Stimulated activated naive B cell treated with anti-CD40 and anti-IgM and Interleukin-4, amounts not matched to agents 10 μg/mL and 1 μg/mL and 100 μg/mL, for 72 hours (primary cell): ENCODE results near the gene PSMD6.
A peak's percentile ranks its signal among the peaks of the same experiment; 100 is the strongest.

Experiments used
- ATAC-seq, 2 donors: fragments of 150-1000 bp; cut with Tn5 transposase; replicated peaks; 2 replicates each; pipeline ENCODE4 v1.10.0; 2021; ENCODE audit warnings: moderate library complexity in 1 of 2
- DNase-seq: peaks from one replicate; pipeline ENCODE4 v3.0.0; 2021
- H3K27ac Mint-ChIP-seq: one replicate; pipeline ENCODE4 v1.8.0; 2022; ENCODE audit warnings: mild to moderate bottlenecking, mixed read lengths
- H3K27me3 Mint-ChIP-seq, 2 donors: one replicate each; pipeline ENCODE4 v1.8.0; 2022; ENCODE audit warnings: mixed read lengths in 2 of 2
- H3K36me3 Mint-ChIP-seq, 2 donors: one replicate each; pipeline ENCODE4 v1.8.0; 2022; ENCODE audit warnings: mixed read lengths in 2 of 2, mild to moderate bottlenecking in 1 of 2
- H3K4me1 Mint-ChIP-seq, 2 donors: one replicate each; pipeline ENCODE4 v1.8.0; 2022; ENCODE audit warnings: mixed read lengths in 2 of 2, mild to moderate bottlenecking in 1 of 2
- H3K4me3 Mint-ChIP-seq, 2 donors: one replicate each; pipeline ENCODE4 v1.8.0; 2022; ENCODE audit warnings: mild to moderate bottlenecking in 2 of 2, mixed read lengths in 2 of 2, moderate library complexity in 1 of 2
- H3K9me3 Mint-ChIP-seq, 2 donors: one replicate each; pipeline ENCODE4 v1.8.0; 2022; ENCODE audit warnings: mixed read lengths in 2 of 2, mild to moderate bottlenecking in 1 of 2

PSMD6 gene

GRCh38 chr3:64031540-64032508 is 8.5 kb upstream of the PSMD6 start:
- Mint-ChIP-seq H3K36me3 (peaks cover 0 to 8% of the 10 kb centered on the region in 2 donors), H3K9me3 (peaks cover 6 to 7% of the 10 kb centered on the region in 2 donors), H3K27me3 (peaks cover 36 to 39% of the 10 kb centered on the region in 2 donors), H3K4me3 (no peak overlapping the region), H3K27ac (no peak overlapping the region), H3K4me1 (peaks cover 6% of the 10 kb centered on the region in 2 donors)
- ATAC-seq (no peak), DNase-seq (no peak)

DNA sequence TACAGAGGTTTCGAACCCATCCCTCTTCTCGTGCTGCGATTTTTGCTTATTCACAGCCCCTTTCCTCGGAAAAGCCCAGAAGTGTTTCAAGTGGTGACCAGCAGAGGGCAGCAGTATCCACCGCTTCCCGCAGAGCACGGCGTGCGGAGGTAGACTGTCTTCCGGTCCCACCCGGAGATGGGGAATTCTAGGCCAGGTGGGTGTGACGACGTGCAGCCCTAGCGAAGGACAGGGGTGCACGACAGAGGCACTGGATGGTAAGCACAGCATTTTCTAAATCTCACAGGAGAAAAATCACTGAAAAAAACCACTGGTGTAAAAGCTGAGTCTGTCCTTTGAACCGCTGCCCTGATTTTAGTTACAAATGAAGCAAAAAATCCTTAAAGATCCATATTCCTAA is 7.4 kb upstream of the PSMD6 start:
- peaks cover 36 to 39% of the 10 kb centered on the region in 2 donors for H3K27me3 Mint-ChIP-seq
- peaks cover 6% of the 10 kb centered on the region in 2 donors for H3K4me1 Mint-ChIP-seq
- peaks cover 0 to 8% of the 10 kb centered on the region in 2 donors for H3K36me3 Mint-ChIP-seq
- ATAC-seq (peak; percentile 99), DNase-seq (peak; percentile 73)
- H3K9me3 Mint-ChIP-seq = peaks cover 6 to 7% of the 10 kb centered on the region in 2 donors
- H3K27ac Mint-ChIP-seq = peak overlapping the region; percentile 22
- H3K4me3 Mint-ChIP-seq = peak overlapping the region; percentile 73 to 79

DNA sequence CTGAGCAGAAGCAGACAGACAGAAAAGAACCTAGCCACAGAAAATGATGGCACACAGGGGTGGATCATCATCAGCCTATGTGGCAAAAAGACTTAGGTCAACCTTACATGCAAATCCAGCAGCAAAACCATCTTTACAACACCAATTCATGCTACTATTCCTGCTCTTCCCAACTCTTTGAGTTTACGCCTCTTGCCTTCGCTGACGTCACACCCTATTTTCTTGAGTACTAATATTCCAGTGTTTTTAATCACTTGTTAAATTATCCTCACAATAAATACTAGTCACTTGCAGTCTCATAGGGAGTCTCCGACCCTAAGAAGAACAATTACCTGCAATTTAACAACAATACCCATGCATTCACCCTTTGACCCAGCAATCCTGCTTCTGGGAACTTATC is 6.0 kb upstream of the PSMD6 start:
- no peak for ATAC-seq
- DNase-seq = no peak
- Mint-ChIP-seq H3K4me3 (no peak overlapping the region), H3K36me3 (peaks cover 0 to 5% of the 10 kb centered on the region in 2 donors), H3K4me1 (peaks cover 6 to 7% of the 10 kb centered on the region in 2 donors), H3K9me3 (peaks cover 5% of the 10 kb centered on the region in 2 donors), H3K27me3 (peaks cover 32 to 37% of the 10 kb centered on the region in 2 donors), H3K27ac (no peak overlapping the region)

GRCh38 chr3:64028754-64029153 is 5.5 kb upstream of the PSMD6 start:
- DNase-seq = no peak
- H3K4me3 Mint-ChIP-seq = no peak overlapping the region
- H3K9me3 Mint-ChIP-seq = no peaks in the 10 kb centered on the region
- H3K27me3 Mint-ChIP-seq = peaks cover 28 to 33% of the 10 kb centered on the region in 2 donors
- ATAC-seq = no peak
- H3K4me1 Mint-ChIP-seq = peaks cover 6 to 13% of the 10 kb centered on the region in 2 donors
- H3K36me3 Mint-ChIP-seq = peaks cover 0 to under 1% of the 10 kb centered on the region in 2 donors
- H3K27ac Mint-ChIP-seq = no peak overlapping the region

DNA sequence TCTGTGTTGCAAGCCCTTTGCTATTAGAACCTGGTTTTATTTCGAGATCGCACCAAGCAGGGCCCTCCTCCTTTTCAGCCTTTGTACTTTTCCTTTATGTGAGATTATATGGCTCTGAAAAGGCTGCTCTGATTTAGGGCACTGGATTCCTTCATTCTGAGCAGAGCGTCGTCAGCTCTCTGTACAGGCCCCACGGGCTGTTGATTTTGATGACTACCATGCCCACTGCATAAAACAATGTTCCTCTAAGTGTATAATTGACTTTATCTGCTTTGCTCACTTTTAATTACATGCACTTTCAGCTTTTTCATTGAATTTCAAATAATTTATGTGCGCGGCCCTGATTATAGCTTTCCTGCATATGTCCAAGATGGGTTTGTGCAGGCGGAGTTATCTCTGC is 4.4 kb upstream of the PSMD6 start:
- Mint-ChIP-seq H3K27ac (no peak overlapping the region), H3K27me3 (peaks cover 28 to 33% of the 10 kb centered on the region in 2 donors), H3K4me1 (peaks cover 6 to 16% of the 10 kb centered on the region in 2 donors), H3K36me3 (peaks cover 0 to 2% of the 10 kb centered on the region in 2 donors), H3K9me3 (no peaks in the 10 kb centered on the region), H3K4me3 (no peak overlapping the region)
- ATAC-seq = no peak
- no peak for DNase-seq

GRCh38 chr3:64026346-64026745 is 3.1 kb upstream of the PSMD6 start:
- H3K36me3 Mint-ChIP-seq = peaks cover 5 to 12% of the 10 kb centered on the region in 2 donors
- ATAC-seq = no peak

DNA sequence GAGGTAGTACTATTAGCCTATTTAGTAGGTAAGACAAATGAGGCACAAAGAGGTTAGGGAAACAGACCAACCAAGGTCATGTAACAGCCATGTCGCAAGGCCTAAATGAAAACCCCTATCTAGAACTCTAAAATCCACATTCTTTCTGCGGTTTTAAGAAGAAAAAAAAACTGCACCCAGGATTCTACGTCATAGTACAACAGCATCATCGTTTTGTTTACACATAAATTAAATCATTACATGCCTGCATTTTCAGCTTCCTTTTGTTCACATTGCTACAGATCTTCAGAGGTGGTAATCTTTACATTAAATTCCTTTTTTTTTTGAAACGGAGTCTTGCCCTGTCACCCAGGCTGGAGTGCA is 548 bp upstream of the PSMD6 start:
- Mint-ChIP-seq H3K4me3 (peak overlapping the region; percentile 80 to 91), H3K9me3 (no peaks in the 10 kb centered on the region), H3K27ac (peak overlapping the region; percentile 47), H3K36me3 (peaks cover 8 to 19% of the 10 kb centered on the region in 2 donors), H3K4me1 (peaks cover 6 to 28% of the 10 kb centered on the region in 2 donors), H3K27me3 (peaks cover 14 to 20% of the 10 kb centered on the region in 2 donors)
- ATAC-seq (peak in 1 of 2 donors; percentile 2), DNase-seq (no peak)

More at GRCh38 chr3:64026346-64026745, 3.1 kb upstream of the PSMD6 start:
- Mint-ChIP-seq H3K4me3 (no peak overlapping the region), H3K27me3 (peaks cover 20 to 27% of the 10 kb centered on the region in 2 donors), H3K9me3 (no peaks in the 10 kb centered on the region), H3K4me1 (peaks cover 9 to 27% of the 10 kb centered on the region in 2 donors), H3K27ac (no peak overlapping the region)
- DNase-seq = no peak

- Mint-ChIP-seq H3K9me3 (no peaks in the 10 kb centered on the region), H3K27ac (peak overlapping the region; percentile 47), H3K36me3 (peaks cover 12 to 27% of the 10 kb centered on the region in 2 donors), H3K27me3 (peaks cover 7 to 8% of the 10 kb centered on the region in 2 donors), H3K4me1 (peaks cover 10 to 28% of the 10 kb centered on the region in 2 donors), H3K4me3 (peak overlapping the region; percentile 80 to 91)
- DNase-seq (no peak), ATAC-seq (peak in 1 of 2 donors; percentile 17)
These were observed 675 bp downstream of the PSMD6 start for GRCh38 chr3:64022451-64023186.

DNA sequence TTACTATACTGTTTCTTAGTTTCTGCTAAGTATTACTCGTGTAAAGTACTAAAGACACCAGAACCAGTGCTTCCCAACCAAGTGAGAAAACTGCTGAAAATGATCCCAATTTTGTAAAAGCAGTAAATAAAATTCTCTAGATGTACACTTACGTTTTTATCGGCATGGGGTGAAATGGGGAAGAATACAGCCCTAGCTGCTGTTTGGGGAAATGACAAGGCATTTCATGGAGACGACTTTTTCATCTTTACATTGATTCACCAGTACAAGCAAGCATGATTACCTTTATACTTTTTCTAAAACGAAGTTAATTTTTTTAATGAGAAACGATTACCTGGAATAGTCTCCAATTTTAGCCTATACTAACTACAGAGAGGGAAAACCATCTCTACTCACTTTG is 1.4 kb downstream of the PSMD6 start:
- no peak for ATAC-seq
- H3K27ac Mint-ChIP-seq = peak overlapping the region; percentile 47
- H3K9me3 Mint-ChIP-seq = no peaks in the 10 kb centered on the region
- DNase-seq = no peak
- H3K4me1 Mint-ChIP-seq = peaks cover 10 to 28% of the 10 kb centered on the region in 2 donors
- peaks cover 18 to 34% of the 10 kb centered on the region in 2 donors for H3K36me3 Mint-ChIP-seq
- peaks cover 0 to under 1% of the 10 kb centered on the region in 2 donors for H3K27me3 Mint-ChIP-seq
- peak overlapping the region; percentile 80 to 91 for H3K4me3 Mint-ChIP-seq

DNA sequence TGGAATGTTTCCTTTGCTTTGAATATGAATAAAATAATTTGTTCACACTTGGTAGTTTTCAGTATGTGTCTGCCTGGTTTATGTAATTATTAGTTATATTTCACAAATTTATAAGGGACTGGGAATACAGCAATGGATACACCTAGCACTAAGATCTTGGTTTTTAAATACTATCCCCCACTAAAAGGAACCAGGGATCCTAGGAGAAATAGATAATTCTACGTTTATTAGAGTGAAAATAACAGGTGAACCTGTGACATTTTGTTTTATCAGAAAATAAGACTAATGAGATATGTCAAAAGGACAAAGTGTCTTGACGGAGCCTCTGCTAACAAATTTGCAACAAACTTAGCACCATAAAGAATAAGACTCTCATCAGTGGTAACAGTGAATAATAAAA is 3.4 kb downstream of the PSMD6 start:
- Mint-ChIP-seq H3K36me3 (peaks cover 23 to 45% of the 10 kb centered on the region in 2 donors), H3K4me1 (peaks cover 10 to 30% of the 10 kb centered on the region in 2 donors), H3K27me3 (no peaks in the 10 kb centered on the region), H3K27ac (no peak overlapping the region), H3K9me3 (no peaks in the 10 kb centered on the region), H3K4me3 (no peak overlapping the region)
- ATAC-seq (no peak), DNase-seq (no peak)

DNA sequence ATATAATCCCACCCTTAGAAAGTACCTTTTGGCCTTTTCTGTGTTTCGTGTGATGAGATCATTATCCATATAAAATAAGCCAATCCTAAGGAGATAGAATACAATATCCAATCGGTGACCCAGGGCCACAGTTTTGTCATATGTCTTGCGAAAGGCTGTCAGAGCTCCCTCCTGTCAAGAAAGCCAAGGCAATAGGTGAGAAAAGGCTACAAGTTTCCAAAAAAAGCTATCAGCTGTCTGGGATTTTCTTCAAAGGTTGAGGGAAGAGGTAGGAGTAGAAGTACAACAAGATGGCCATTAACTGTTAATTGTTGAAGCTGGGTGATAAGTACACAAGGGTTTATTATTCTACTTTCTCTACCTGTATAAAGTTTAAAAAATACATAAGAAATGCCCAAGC is 4.0 kb downstream of the PSMD6 start:
- Mint-ChIP-seq H3K9me3 (no peaks in the 10 kb centered on the region), H3K4me1 (peaks cover 16 to 34% of the 10 kb centered on the region in 2 donors), H3K27me3 (no peaks in the 10 kb centered on the region), H3K27ac (no peak overlapping the region), H3K4me3 (no peak overlapping the region), H3K36me3 (peaks cover 29 to 51% of the 10 kb centered on the region in 2 donors)
- DNase-seq (no peak), ATAC-seq (no peak)

- DNase-seq = no peak
- no peak for ATAC-seq
- Mint-ChIP-seq H3K4me3 (peak overlapping the region in 1 of 2 donors; percentile 24), H3K27me3 (no peaks in the 10 kb centered on the region), H3K27ac (peak overlapping the region; percentile 4), H3K9me3 (no peaks in the 10 kb centered on the region), H3K36me3 (peaks cover 38 to 65% of the 10 kb centered on the region in 2 donors), H3K4me1 (peaks cover 17 to 30% of the 10 kb centered on the region in 2 donors)
These were observed 6.2 kb downstream of the PSMD6 start for GRCh38 chr3:64016941-64017620.

GRCh38 chr3:64011685-64012084 is 11.6 kb downstream of the PSMD6 start:
- no peak overlapping the region for H3K4me3 Mint-ChIP-seq
- ATAC-seq = no peak
- H3K36me3 Mint-ChIP-seq = peaks cover 38 to 50% of the 10 kb centered on the region in 2 donors
- no peaks in the 10 kb centered on the region for H3K9me3 Mint-ChIP-seq
- no peak overlapping the region for H3K27ac Mint-ChIP-seq
- H3K27me3 Mint-ChIP-seq = no peaks in the 10 kb centered on the region
- H3K4me1 Mint-ChIP-seq = peaks cover 19 to 37% of the 10 kb centered on the region in 2 donors
- DNase-seq = no peak

GRCh38 chr3:64010199-64010598 is 13.1 kb downstream of the PSMD6 start:
- Mint-ChIP-seq H3K27me3 (no peaks in the 10 kb centered on the region), H3K4me1 (peaks cover 19 to 37% of the 10 kb centered on the region in 2 donors), H3K27ac (peak overlapping the region; percentile 20), H3K36me3 (peaks cover 35 to 44% of the 10 kb centered on the region in 2 donors), H3K4me3 (no peak overlapping the region), H3K9me3 (no peaks in the 10 kb centered on the region)
- DNase-seq = no peak
- no peak for ATAC-seq
